Natural killer cell (primary cell): ENCODE data around the gene KDM2B. TPM values are rescaled to one million over a fixed set of nuclear protein-coding genes. Genes with fewer than 3 reads are reported as not detected.

Source experiments
- ATAC-seq, 3 donors: fragments of 150-1000 bp in 2 of 3; fragments of 200-7000 bp in 1 of 3; cut with Tn5 transposase; 1 replicate in 1 of 3; 2 replicates in 2 of 3; pipeline ENCODE4 v1.10.0; 2021; ENCODE audit warnings: mild to moderate bottlenecking in 2 of 3, moderate library complexity in 2 of 3
- DNase-seq, 2 donors: peaks; one replicate each; pipeline versions ENCODE4 v3.0.0 to v3.0.0-alpha.2; 2013 to 2021; ENCODE audit warnings: mixed read lengths in 1 of 2
- H3K27ac ChIP-seq: one replicate; pipeline ENCODE4 v1.5.1; 2013; ENCODE audit warnings: mild to moderate bottlenecking, low read length
- H3K27me3 ChIP-seq: one replicate; pipeline ENCODE4 v1.6.1; 2013; ENCODE audit warnings: low read length; ENCODE audit not compliant: control insufficient read depth, insufficient read depth
- H3K36me3 ChIP-seq: one replicate; pipeline ENCODE4 v1.6.1; 2013; ENCODE audit warnings: low read length; ENCODE audit not compliant: control insufficient read depth, insufficient read depth
- H3K4me1 ChIP-seq: one replicate; pipeline ENCODE4 v1.6.1; 2013; ENCODE audit warnings: low read length; ENCODE audit not compliant: control insufficient read depth, insufficient read depth
- H3K4me3 ChIP-seq: one replicate; pipeline ENCODE4 v1.5.1; 2013; ENCODE audit warnings: low read length
- H3K9me3 ChIP-seq: one replicate; pipeline ENCODE4 v1.6.1; 2013; ENCODE audit warnings: low read length; ENCODE audit not compliant: control insufficient read depth, insufficient read depth
- H3K27ac Mint-ChIP-seq, 2 donors: one replicate each; pipeline ENCODE4 v1.8.0; 2022; ENCODE audit warnings: mild to moderate bottlenecking in 2 of 2, mixed read lengths in 2 of 2, moderate library complexity in 1 of 2
- H3K27me3 Mint-ChIP-seq, 2 donors: one replicate each; pipeline ENCODE4 v1.8.0; 2022; ENCODE audit warnings: low read depth in 2 of 2, mixed read lengths in 2 of 2
- H3K36me3 Mint-ChIP-seq: one replicate; pipeline ENCODE4 v1.8.0; 2022; ENCODE audit warnings: mixed read lengths
- H3K4me1 Mint-ChIP-seq, 2 donors: one replicate each; pipeline ENCODE4 v1.8.0; 2022; ENCODE audit warnings: mixed read lengths in 2 of 2
- H3K4me3 Mint-ChIP-seq: one replicate; pipeline ENCODE4 v1.8.0; 2022; ENCODE audit warnings: mild to moderate bottlenecking, moderate library complexity, mixed read lengths
- H3K9me3 Mint-ChIP-seq, 2 donors: one replicate each; pipeline ENCODE4 v1.8.0; 2022; ENCODE audit warnings: mixed read lengths in 2 of 2
- CTCF ChIP-seq: fragments of 200-600 bp; IDR thresholded peaks from one replicate; pipeline ENCODE4 v1.8.0; 2022; ENCODE audit warnings: antibody characterized with exemption
- WGBS: methylation state at CpG from one replicate; pipeline ENCODE4 v1.1.7; 2013; ENCODE audit warnings: missing lambda C conversion rate; ENCODE audit not compliant: insufficient coverage; 5-methylcytosine and 5-hydroxymethylcytosine counted together
- intact Hi-C: fragments of 100-400 bp; cut with micrococcal nuclease; formaldehyde crosslinking; loops from one replicate; pipeline ENCODE4 v1.14.2; 2022
- total RNA-seq, 4 donors: library from RNA; stranded (reverse); fragments of 120-200 nt in 1 of 4; gene quantifications; one replicate each; pipeline versions ENCODE4 v1.2.3 to v1.2.4, GENCODE V29; 2013 to 2022

KDM2B gene
- total RNA-seq, 3 donors from 2014 or later (not counting 1 experiment from before 2014, with no cell fraction given) = 97.3 to 106 (median 98.1) TPM

- H3K27ac Mint-ChIP-seq = peak overlapping the region in 1 of 2 donors; percentile 14
- no peak for TF ChIP-seq CTCF
- no peaks in the 10 kb centered on the region for H3K4me1 Mint-ChIP-seq
- H3K4me3 Mint-ChIP-seq = no peak overlapping the region
- H3K27me3 ChIP-seq = no peaks in the 10 kb centered on the region
- DNase-seq (no peak), ATAC-seq (no peak)
- no peaks in the 10 kb centered on the region for H3K9me3 ChIP-seq
- intact Hi-C loops = no loop called here
- no peaks in the 10 kb centered on the region for H3K27me3 Mint-ChIP-seq
- 97% methylated on average over 2 of the region's 2 CpGs for WGBS
- H3K9me3 Mint-ChIP-seq = no peaks in the 10 kb centered on the region
- no peaks in the 10 kb centered on the region for H3K4me1 ChIP-seq
- H3K4me3 ChIP-seq = no peak overlapping the region
- H3K27ac ChIP-seq = no peak overlapping the region
- H3K36me3 Mint-ChIP-seq = peaks cover 7% of the 10 kb centered on the region
- H3K36me3 ChIP-seq = peaks cover 53% of the 10 kb centered on the region
These were observed 144.1 kb downstream of the KDM2B start for GRCh38 chr12:121436706-121437105.

- peaks cover 18 to 19% of the 10 kb centered on the region in 2 donors for H3K4me1 Mint-ChIP-seq
- H3K27me3 ChIP-seq = no peaks in the 10 kb centered on the region
- no peaks in the 10 kb centered on the region for H3K9me3 ChIP-seq
- DNase-seq = no peak
- WGBS = 65% methylated on average over 11 of the region's 11 CpGs
- no peaks in the 10 kb centered on the region for H3K27me3 Mint-ChIP-seq
- ATAC-seq = no peak
- TF ChIP-seq CTCF = no peak
- no peaks in the 10 kb centered on the region for H3K4me1 ChIP-seq
- no peak overlapping the region for H3K4me3 Mint-ChIP-seq
- no peak overlapping the region for H3K4me3 ChIP-seq
- no peak overlapping the region for H3K27ac ChIP-seq
- H3K36me3 Mint-ChIP-seq = peaks cover 7% of the 10 kb centered on the region
- intact Hi-C loops = no loop called here
- peaks cover 52% of the 10 kb centered on the region for H3K36me3 ChIP-seq
- peak overlapping the region; percentile 57 to 65 for H3K27ac Mint-ChIP-seq
- H3K9me3 Mint-ChIP-seq = no peaks in the 10 kb centered on the region
These were observed 147.9 kb downstream of the KDM2B start for GRCh38 chr12:121432740-121433480.

GRCh38 chr12:121430833-121431415, 149.9 kb downstream of the KDM2B start:
- H3K27me3 ChIP-seq = no peaks in the 10 kb centered on the region
- DNase-seq (no peak), ATAC-seq (no peak)
- H3K27ac ChIP-seq = no peak overlapping the region
- H3K4me1 ChIP-seq = peaks cover 3% of the 10 kb centered on the region
- no peaks in the 10 kb centered on the region for H3K9me3 ChIP-seq
- Mint-ChIP-seq H3K27me3 (no peaks in the 10 kb centered on the region), H3K27ac (peak overlapping the region in 1 of 2 donors; percentile 51), H3K36me3 (no peaks in the 10 kb centered on the region), H3K4me3 (no peak overlapping the region), H3K9me3 (no peaks in the 10 kb centered on the region), H3K4me1 (peaks cover 18 to 19% of the 10 kb centered on the region in 2 donors)
- no peak overlapping the region for H3K4me3 ChIP-seq
- intact Hi-C loops = no loop called here
- peaks cover 63% of the 10 kb centered on the region for H3K36me3 ChIP-seq
- TF ChIP-seq CTCF = no peak
- WGBS = 96% methylated on average over 5 of the region's 6 CpGs
